PC-9 (cell line): ENCODE results near the gene DLG1.

Experiments
- CTCF ChIP-seq: fragments of 200-600 bp; sonication (generic); conservative IDR thresholded peaks from 2 replicates; pipeline ENCODE4 v1.6.1; 2017; ENCODE audit warnings: mixed run types, antibody characterized with exemption, mild to moderate bottlenecking, moderate library complexity
- EZH2 ChIP-seq: fragments of 200-600 bp; sonication (generic); IDR thresholded peaks from 2 replicates; pipeline ENCODE4 v1.8.0; 2017; ENCODE audit warnings: antibody characterized with exemption, low read depth

- no peak for TF ChIP-seq CTCF
- TF ChIP-seq EZH2, result no peak
These were observed 5.8 kb downstream of the DLG1 start for GRCh38 chr3:197292648-197293047.
